NCI-H524 treated with DMSO at 0.1 percent for 48 hours (cell line): ENCODE data around the gene TERF2IP.

Source experiments
- DNase-seq: peaks from one replicate; lab custom pipeline; 2025; lab: John Stamatoyannopoulos, UW

TERF2IP gene

GRCh38 chr16:75647492-75648264, at the start of gene TERF2IP, which contains the start of gene KARS1:
Gene TERF2IP, plus strand, starts transcription at chr16:75647773. Its CDS starts 110 bp downstream, at chr16:75647883.
Gene KARS1, minus strand, starts transcription at chr16:75647665. Its CDS starts 26 bp downstream, at chr16:75647639.
- peak; percentile 81 for DNase-seq

- no peak for DNase-seq
Observed at GRCh38 chr16:75599452-75600277, 47.9 kb upstream of the TERF2IP start.

- DNase-seq: no peak
Observed at GRCh38 chr16:75603241-75603640, 44.3 kb upstream of the TERF2IP start.

GRCh38 chr16:75606507-75606906, 41.1 kb upstream of the TERF2IP start:
- no peak for DNase-seq

- DNase-seq: no peak
Observed at GRCh38 chr16:75614066-75614897, 33.3 kb upstream of the TERF2IP start.

- DNase-seq: no peak
Observed at GRCh38 chr16:75615619-75616018, 32.0 kb upstream of the TERF2IP start.

- no peak for DNase-seq
Observed at GRCh38 chr16:75616521-75617010, 31.0 kb upstream of the TERF2IP start.

GRCh38 chr16:75617121-75617520, 30.5 kb upstream of the TERF2IP start:
- no peak for DNase-seq

GRCh38 chr16:75618780-75619179, 28.8 kb upstream of the TERF2IP start:
- DNase-seq: no peak

GRCh38 chr16:75620326-75621169, 27.0 kb upstream of the TERF2IP start:
- DNase-seq: no peak

- peak; percentile 31 for DNase-seq
Observed at GRCh38 chr16:75621170-75621477, 26.4 kb upstream of the TERF2IP start.

GRCh38 chr16:75622761-75623605, 24.6 kb upstream of the TERF2IP start, which contains the start of gene ADAT1:
Gene ADAT1, minus strand, starts transcription at chr16:75623281. Its CDS starts 2,482 bp downstream, at chr16:75620799.
- DNase-seq: peak; percentile 82

GRCh38 chr16:75624921-75625334, 22.6 kb upstream of the TERF2IP start:
- no peak for DNase-seq

- DNase-seq: no peak
Observed at GRCh38 chr16:75626806-75627205, 20.8 kb upstream of the TERF2IP start.

GRCh38 chr16:75627851-75628250, 19.7 kb upstream of the TERF2IP start:
- no peak for DNase-seq

GRCh38 chr16:75628351-75628750, 19.2 kb upstream of the TERF2IP start:
- DNase-seq: no peak

GRCh38 chr16:75629132-75629531, 18.4 kb upstream of the TERF2IP start:
- no peak for DNase-seq

GRCh38 chr16:75630052-75630451, 17.5 kb upstream of the TERF2IP start:
- DNase-seq: no peak

GRCh38 chr16:75632857-75633256, 14.7 kb upstream of the TERF2IP start:
- no peak for DNase-seq

GRCh38 chr16:75635036-75635435, 12.5 kb upstream of the TERF2IP start:
- no peak for DNase-seq
